KG1 (cell line): ENCODE measurements around the gene PAQR6.
A peak's percentile ranks its signal among the peaks of the same experiment; 100 is the strongest.

Experiments
- DNase-seq: peaks from one replicate; lab custom pipeline; 2025; lab: John Stamatoyannopoulos, UW

The PAQR6 gene, protein sequence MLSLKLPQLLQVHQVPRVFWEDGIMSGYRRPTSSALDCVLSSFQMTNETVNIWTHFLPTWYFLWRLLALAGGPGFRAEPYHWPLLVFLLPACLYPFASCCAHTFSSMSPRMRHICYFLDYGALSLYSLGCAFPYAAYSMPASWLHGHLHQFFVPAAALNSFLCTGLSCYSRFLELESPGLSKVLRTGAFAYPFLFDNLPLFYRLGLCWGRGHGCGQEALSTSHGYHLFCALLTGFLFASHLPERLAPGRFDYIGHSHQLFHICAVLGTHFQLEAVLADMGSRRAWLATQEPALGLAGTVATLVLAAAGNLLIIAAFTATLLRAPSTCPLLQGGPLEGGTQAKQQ

GRCh38 chr1:156247460-156248322 is at the start of gene PAQR6:
Gene PAQR6, minus strand, starts transcription at chr1:156248056. Its CDS starts 1,325 bp downstream, at chr1:156246731.
- no peak for DNase-seq

GRCh38 chr1:156295391-156295947 is 47.6 kb upstream of the PAQR6 start, which contains the start of gene GLMP:
Gene GLMP, minus strand, starts transcription at chr1:156295679. Its CDS starts 34 bp downstream, at chr1:156295645.
- peak; percentile 38 for DNase-seq

- DNase-seq: no peak
Observed at GRCh38 chr1:156293895-156294294, 46.0 kb upstream of the PAQR6 start.

DNA sequence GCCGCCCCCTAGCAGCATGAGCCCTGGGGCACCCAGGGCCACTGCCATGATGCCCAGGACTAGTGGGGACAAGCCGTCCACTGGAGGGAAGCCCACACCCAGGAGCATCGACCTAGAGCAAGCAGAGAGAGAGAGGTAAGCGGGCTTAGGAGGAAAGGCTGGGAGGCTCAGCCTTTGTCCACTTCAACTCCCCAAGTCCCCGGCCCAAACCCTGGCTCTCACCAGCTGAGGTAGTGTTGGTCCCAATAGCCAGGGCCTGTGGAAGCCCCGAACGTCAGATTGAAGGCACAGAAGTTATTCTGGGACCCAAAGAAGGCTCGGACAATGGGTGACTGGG is 45.2 kb upstream of the PAQR6 start:
- no peak for DNase-seq

GRCh38 chr1:156291226-156292061 is 43.6 kb upstream of the PAQR6 start:
- DNase-seq: no peak

GRCh38 chr1:156289857-156290256 is 42.0 kb upstream of the PAQR6 start:
- no peak for DNase-seq

GRCh38 chr1:156286061-156286460 is 38.2 kb upstream of the PAQR6 start:
- DNase-seq: no peak

GRCh38 chr1:156285437-156285836 is 37.6 kb upstream of the PAQR6 start:
- DNase-seq: no peak

DNA sequence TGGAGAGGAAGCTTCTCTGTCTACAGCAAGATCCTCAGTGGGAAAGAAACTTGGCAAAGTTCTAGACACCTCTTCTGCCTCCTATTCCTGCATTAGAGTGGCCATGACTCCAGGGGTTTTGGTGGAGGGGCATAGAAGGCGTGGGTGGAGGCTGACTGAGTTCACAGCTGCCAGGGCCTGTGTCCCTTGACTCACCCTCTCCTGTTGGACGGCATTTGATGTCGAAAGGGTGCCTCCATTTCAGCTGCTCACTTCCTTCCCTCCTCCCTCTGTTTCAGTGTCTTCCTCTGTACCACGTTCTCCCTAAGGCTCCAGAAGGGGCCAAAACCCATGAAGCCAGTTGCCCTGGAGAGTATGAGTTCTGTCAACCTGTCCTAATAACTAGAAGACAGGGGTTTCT is 36.9 kb upstream of the PAQR6 start:
- no peak for DNase-seq

- no peak for DNase-seq
Observed at GRCh38 chr1:156284112-156284511, 36.3 kb upstream of the PAQR6 start, which contains the start of gene TMEM79. Gene TMEM79, plus strand, starts transcription at chr1:156284325. Its CDS starts 902 bp downstream, at chr1:156285227.

- DNase-seq: no peak
Observed at GRCh38 chr1:156283521-156283920, 35.7 kb upstream of the PAQR6 start.

- peak; percentile 90 for DNase-seq
Observed at GRCh38 chr1:156282479-156283222, 34.8 kb upstream of the PAQR6 start, which contains the start of gene SMG5. Gene SMG5, minus strand, starts transcription at chr1:156282825. Its CDS starts 145 bp downstream, at chr1:156282680.

- no peak for DNase-seq
Observed at GRCh38 chr1:156281693-156282478, 34.0 kb upstream of the PAQR6 start.

DNA sequence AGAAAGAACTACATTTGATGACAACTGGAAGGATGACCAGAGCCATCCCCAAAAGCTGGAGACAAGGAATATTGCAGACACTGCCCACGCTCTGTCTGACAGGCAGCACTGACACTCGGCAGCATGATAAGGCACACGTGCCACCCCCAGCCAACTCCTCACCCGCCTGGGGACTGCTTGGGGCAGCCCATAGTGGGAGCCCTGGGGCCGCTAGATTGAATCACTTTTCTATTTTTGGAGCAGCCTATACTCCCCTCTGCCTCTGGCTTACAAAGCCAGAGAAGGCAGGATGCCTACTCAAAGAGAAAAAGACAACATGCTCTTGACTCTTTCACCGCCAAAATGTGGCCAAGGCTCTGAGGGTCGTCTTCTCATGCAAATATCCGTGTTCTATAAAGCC is 33.4 kb upstream of the PAQR6 start:
- DNase-seq: no peak

DNA sequence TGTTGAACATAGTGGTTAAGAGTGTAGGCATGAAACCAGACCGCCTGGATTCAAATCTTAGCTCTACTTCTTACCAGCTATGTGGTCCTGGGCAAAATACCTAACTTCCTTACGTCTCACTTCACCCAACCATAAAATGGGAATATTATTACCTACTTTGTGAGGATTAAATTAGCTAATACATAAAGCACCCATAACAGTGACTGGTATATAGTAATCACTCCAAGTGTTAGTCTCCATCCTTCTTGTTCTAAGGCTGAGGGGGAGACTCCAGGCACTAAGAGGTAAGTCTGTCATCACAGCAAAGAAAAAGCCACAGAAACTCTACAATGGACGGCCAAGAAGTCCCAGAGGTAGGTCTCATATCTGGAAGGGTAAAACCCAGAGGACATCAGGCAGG is 32.0 kb upstream of the PAQR6 start:
- no peak for DNase-seq

DNA sequence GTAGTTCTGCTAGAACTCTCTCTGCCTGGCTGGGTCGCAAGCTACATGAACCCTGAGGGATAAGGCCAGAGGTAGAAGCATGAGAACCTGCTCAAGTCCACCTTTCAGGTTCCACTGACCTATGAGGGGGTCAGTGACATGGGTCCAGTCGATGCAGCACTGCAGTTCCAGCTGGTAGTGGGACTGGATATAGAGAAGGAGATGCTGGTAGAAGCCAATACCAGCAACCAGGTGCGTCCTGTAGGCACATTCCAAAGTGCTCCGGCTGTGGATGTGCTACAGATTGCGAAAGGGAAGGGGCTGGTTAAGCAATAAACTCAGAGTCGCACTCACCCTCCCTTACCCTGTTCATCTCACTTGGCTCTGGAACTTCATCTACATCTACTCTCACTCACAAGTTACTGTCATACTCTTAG is 29.1 kb upstream of the PAQR6 start:
- no peak for DNase-seq

DNA sequence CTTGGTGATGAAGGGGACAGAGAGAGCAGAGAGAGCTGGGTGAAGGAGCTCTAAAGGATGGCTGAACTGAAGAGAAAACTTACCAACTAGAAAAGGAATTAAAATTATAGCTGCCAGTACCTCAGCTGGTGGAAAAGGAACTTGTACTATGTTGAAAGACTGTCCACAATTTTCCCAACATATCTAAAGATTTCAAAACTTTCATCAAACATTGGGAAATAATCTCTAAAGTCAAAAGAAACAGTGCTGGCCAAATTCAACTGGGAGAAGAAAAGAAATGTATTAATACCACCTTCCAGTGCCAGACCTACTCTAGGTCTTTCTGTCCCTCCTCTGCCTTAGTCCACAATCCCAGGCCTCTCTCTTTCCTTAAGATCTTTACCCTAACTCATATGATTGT is 28.7 kb upstream of the PAQR6 start:
- DNase-seq: no peak

DNA sequence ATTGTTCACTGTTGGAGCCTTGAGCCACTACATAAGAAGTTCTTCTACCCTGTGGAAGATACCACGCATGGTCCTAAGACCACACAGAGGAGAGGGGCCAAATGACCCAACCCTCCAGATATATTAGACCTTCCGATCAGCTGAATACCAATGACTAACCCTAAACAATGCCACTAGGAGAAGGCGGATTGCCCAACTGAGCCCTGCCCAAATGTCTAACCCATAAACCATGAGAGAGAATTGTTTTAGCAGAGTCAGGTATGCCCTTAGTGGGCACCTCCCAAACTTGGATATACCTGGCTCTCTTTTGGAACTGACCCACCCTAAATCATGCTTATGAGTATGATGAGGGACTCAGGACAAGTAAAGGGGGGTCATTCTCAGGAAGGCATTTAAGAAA is 22.5 kb upstream of the PAQR6 start:
- DNase-seq: no peak

- no peak for DNase-seq
Observed at GRCh38 chr1:156268336-156268735, 20.5 kb upstream of the PAQR6 start.

GRCh38 chr1:156266051-156266450 is 18.2 kb upstream of the PAQR6 start:
- no peak for DNase-seq
